ENCODE measurements around the gene SLC16A2. TPM values are rescaled to one million over a fixed set of nuclear protein-coding genes. Genes with fewer than 3 reads are reported as not detected.

Gene SLC16A2
- total RNA-seq, 2 experiments from 2014 or later, result 0.05 TPM; not detected in 1

DNA sequence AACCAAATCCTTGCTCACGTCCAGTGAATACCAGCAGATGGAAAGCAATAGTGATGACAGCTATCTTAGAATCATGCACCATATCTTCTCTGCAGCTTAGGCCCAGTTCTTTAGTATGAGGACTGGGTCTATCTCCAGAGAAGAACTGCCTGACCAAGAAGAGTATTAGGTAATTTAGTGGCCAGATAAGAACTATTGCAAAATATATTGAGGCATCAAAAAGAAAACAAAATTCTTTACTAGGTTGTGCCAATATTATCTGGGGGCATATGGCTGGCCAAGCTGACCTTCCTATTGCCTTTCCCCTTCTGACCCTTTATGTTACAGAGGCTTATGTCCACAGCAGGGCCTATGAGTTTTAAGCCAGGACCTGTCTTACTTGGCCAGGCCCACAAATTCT, 101.9 kb downstream of the SLC16A2 start:
- H3K36me3 Mint-ChIP-seq (ENCODE audit: low read depth), result no peaks in the 10 kb centered on the region
- no peak for DNase-seq
- no peaks in the 10 kb centered on the region for H3K27me3 Mint-ChIP-seq
- no peaks in the 10 kb centered on the region for H3K9me3 Mint-ChIP-seq
- H3K4me1 Mint-ChIP-seq, result no peaks in the 10 kb centered on the region
- ChIA-PET POLR2A (no interaction called here), CTCF (no interaction called here)
- no peak overlapping the region for H3K4me3 Mint-ChIP-seq
- no peak overlapping the region for H3K27ac Mint-ChIP-seq

DNA sequence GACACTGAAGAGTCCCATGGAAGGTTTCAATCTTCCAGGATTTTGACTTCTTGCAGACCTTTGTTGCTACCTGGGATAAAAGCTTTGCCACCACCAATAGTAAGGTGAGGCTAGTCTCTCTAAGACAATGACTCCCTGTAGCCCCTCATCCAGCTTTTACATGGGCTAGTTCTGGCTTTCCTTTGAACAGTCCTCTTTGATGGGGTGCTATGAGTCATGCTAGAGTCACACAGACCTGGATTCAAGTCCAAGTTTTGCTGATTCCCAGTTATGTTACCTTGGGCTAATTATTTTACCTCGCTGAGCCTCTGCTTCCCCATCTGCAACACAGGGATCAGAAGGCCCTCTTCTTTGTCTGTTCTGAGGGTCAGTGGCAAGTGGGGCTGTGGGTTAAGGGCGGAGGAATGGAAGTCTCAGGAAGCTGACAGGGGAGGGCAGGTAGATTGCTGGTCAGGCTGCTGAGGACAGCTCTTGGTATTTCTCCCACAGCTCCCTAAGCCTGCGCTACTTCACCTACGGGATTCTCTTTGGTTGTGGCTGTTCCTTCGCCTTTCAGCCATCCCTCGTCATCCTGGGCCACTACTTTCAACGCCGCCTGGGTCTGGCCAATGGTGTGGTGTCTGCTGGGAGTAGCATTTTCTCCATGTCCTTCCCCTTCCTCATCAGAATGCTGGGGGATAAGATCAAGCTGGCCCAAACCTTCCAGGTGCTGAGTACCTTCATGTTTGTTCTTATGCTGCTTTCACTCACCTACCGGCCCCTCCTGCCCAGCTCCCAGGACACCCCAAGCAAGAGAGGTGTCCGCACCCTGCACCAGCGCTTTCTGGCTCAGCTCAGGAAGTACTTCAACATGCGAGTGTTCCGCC, 102.8 kb downstream of the SLC16A2 start:
- no peaks in the 10 kb centered on the region for H3K27me3 Mint-ChIP-seq
- no peak overlapping the region for H3K27ac Mint-ChIP-seq
- H3K36me3 Mint-ChIP-seq (ENCODE audit: low read depth), result no peaks in the 10 kb centered on the region
- no peak for DNase-seq
- ChIA-PET POLR2A (no interaction called here), CTCF (no interaction called here)
- H3K9me3 Mint-ChIP-seq, result no peaks in the 10 kb centered on the region
- H3K4me3 Mint-ChIP-seq, result no peak overlapping the region
- no peaks in the 10 kb centered on the region for H3K4me1 Mint-ChIP-seq

DNA sequence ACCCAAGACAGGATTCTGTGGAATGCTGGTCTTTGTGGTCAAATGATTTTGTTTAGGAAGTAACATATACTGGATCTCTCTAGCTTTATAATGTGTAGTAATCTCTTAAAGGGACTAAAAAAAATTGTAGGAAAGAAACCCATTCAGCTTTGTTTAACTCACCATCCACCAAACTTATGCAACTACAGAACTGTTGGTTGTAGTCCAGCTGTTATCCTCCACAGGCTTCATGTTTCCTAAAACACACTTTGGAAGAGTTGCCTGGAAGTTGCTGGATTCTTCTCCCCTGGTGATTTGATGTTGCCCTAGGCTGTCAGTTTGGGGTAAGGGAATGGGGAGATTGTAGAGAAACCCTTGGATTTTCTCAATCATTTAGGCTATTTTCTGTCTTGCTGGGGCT, 103.8 kb downstream of the SLC16A2 start:
- Mint-ChIP-seq H3K27ac (no peak overlapping the region), H3K27me3 (no peaks in the 10 kb centered on the region), H3K4me1 (no peaks in the 10 kb centered on the region), H3K9me3 (no peaks in the 10 kb centered on the region), H3K36me3 (ENCODE audit: low read depth) (no peaks in the 10 kb centered on the region), H3K4me3 (no peak overlapping the region)
- POLR2A ChIA-PET, result no interaction called here
- CTCF ChIA-PET, result no interaction called here
- DNase-seq, result no peak

DNA sequence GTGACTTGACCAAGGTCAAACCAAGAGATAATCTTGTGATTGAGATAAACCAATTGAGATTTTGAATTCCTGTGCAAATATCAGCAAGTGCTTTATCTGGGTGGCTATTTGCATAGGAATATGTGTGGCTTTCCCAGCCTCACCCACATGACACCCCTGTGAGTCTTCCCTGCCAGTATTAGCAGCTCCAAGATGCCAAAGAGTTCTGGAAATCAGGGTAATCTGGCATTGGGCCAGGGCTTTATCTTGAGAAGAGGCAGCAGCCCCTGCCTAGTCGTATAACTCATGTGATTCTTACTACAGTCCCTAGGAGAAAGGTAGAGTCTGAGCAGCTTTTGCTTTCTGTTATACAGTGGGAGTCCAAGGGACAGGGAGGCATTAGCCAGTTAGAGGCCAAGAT, 105.5 kb downstream of the SLC16A2 start:
- Mint-ChIP-seq H3K36me3 (ENCODE audit: low read depth) (no peaks in the 10 kb centered on the region), H3K27ac (no peak overlapping the region), H3K27me3 (no peaks in the 10 kb centered on the region), H3K4me3 (no peak overlapping the region), H3K9me3 (no peaks in the 10 kb centered on the region), H3K4me1 (no peaks in the 10 kb centered on the region)
- no peak for DNase-seq
- ChIA-PET POLR2A (no interaction called here), CTCF (no interaction called here)

DNA sequence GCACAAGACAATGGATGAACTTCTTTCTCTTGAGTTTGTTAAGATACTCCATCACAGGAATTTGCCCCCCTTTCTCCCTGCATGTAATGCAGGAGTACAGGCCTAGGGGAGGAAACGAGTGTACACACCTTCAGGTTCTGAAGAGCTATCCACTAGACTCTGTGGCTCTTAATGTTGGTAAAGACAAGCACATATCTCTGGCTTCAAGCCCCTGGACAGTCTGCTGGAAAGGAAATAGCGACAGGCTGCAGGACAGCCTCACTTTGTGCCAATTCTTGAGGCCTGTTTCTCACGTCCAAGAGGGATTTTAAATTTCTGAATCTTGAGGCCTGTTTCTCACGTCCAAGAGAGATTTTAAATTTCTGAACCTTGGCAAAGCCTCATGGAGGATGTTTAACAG, 106.1 kb downstream of the SLC16A2 start:
- DNase-seq, result no peak
- H3K9me3 Mint-ChIP-seq, result no peaks in the 10 kb centered on the region
- POLR2A ChIA-PET, result no interaction called here
- CTCF ChIA-PET, result no interaction called here
- no peaks in the 10 kb centered on the region for H3K36me3 Mint-ChIP-seq (ENCODE audit: low read depth)
- H3K4me1 Mint-ChIP-seq, result no peaks in the 10 kb centered on the region
- H3K27me3 Mint-ChIP-seq, result no peaks in the 10 kb centered on the region
- H3K4me3 Mint-ChIP-seq, result no peak overlapping the region
- H3K27ac Mint-ChIP-seq, result no peak overlapping the region

DNA sequence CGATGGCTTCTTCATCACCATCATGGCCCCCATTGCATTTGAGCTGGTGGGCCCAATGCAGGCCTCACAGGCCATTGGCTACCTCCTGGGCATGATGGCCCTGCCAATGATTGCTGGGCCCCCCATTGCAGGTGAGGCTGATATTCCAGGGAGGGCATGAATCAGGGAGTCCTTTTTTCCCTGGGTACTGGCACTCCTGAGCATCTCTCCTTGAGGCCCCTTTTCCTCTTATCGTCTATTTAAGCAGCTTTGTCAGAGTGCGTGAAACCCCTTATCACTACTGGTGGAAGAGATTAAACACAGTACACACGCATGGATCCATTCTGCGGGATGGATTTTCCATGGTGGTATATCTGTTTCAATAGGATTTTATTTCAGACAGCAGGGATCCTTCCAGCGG, 108.0 kb downstream of the SLC16A2 start:
- no peak overlapping the region for H3K4me3 Mint-ChIP-seq
- no peak overlapping the region for H3K27ac Mint-ChIP-seq
- POLR2A ChIA-PET, result no interaction called here
- H3K36me3 Mint-ChIP-seq (ENCODE audit: low read depth), result no peaks in the 10 kb centered on the region
- CTCF ChIA-PET, result no interaction called here
- H3K27me3 Mint-ChIP-seq, result no peaks in the 10 kb centered on the region
- H3K9me3 Mint-ChIP-seq, result no peaks in the 10 kb centered on the region
- no peak for DNase-seq
- H3K4me1 Mint-ChIP-seq, result peaks cover 5% of the 10 kb centered on the region

DNA sequence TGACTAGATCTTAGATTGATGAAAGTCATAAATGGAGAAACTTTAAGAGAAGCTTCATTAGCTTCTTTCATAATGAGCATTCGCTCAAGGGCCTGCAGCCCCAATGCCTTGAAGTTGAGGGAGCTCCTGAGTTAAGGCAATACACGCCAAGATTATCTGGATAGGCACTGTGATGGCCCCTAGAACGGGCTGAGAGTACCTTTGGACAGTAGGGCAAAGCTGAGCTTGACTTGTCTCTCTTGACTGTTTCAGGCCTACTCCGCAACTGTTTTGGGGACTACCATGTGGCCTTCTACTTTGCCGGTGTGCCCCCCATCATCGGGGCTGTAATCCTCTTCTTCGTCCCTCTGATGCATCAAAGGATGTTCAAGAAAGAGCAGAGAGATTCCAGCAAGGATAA, 109.8 kb downstream of the SLC16A2 start:
- ChIA-PET CTCF (no interaction called here), POLR2A (no interaction called here)
- Mint-ChIP-seq H3K4me3 (no peak overlapping the region), H3K27ac (no peak overlapping the region), H3K27me3 (no peaks in the 10 kb centered on the region), H3K4me1 (peaks cover 20% of the 10 kb centered on the region), H3K9me3 (no peaks in the 10 kb centered on the region), H3K36me3 (ENCODE audit: low read depth) (no peaks in the 10 kb centered on the region)
- DNase-seq, result no peak

DNA sequence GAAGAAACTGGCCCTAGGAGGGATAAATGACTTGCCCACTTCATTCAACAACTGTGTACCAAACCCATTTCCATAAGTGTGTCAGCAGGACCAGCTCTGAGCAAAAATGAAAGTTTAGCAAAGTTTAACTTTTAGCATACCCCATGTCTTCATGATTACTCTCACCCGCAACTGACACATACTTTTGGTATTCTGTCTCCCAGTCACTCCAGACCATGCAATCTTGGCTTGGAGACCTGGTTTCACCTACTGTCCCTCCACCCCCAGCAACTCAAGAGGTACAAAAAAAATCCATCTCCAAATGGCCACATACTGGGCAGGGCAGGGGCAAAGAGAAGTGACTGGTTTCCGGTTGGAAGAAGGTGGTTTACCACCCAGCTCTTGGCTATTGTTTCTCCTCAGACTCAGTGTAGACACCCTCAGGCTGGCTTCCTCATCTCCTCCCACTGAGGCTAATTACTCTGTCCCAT, 113.3 kb downstream of the SLC16A2 start:
- Mint-ChIP-seq H3K9me3 (no peaks in the 10 kb centered on the region), H3K4me1 (peaks cover 34% of the 10 kb centered on the region), H3K36me3 (ENCODE audit: low read depth) (no peaks in the 10 kb centered on the region), H3K27ac (peak overlapping the region; percentile 80), H3K4me3 (peak overlapping the region; percentile 11), H3K27me3 (no peaks in the 10 kb centered on the region)
- POLR2A ChIA-PET, result interaction anchor here (1.0 kb wide), 1 partner anchor 242 kb away, joined by 3 read pairs; no protein-coding TSS in a partner anchor
- CTCF ChIA-PET, result no interaction called here
- DNase-seq, result peak; percentile 28

DNA sequence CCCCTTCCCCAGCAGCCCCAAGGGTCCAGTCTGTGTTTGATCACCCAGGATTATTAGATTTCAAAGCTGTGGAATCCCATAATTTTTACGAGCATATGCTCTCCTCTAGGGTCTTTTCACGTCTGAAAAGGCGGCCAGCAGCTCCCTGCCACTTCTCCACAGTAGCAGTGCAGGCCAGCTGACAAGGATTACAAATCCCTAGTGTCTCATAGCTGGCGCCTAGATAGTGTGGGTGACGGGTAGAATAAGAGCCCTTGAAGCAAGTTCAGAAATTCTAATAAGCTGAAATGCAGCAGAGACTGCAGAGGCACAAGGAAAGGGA, 113.8 kb downstream of the SLC16A2 start:
- H3K4me3 Mint-ChIP-seq, result peak overlapping the region; percentile 64
- H3K27me3 Mint-ChIP-seq, result no peaks in the 10 kb centered on the region
- H3K9me3 Mint-ChIP-seq, result no peaks in the 10 kb centered on the region
- no peaks in the 10 kb centered on the region for H3K36me3 Mint-ChIP-seq (ENCODE audit: low read depth)
- peak overlapping the region; percentile 80 for H3K27ac Mint-ChIP-seq
- ChIA-PET POLR2A (interaction anchor here (1.0 kb wide), 1 partner anchor 242 kb away, joined by 3 read pairs; no protein-coding TSS in a partner anchor), CTCF (no interaction called here)
- H3K4me1 Mint-ChIP-seq, result peaks cover 35% of the 10 kb centered on the region
- DNase-seq, result no peak

DNA sequence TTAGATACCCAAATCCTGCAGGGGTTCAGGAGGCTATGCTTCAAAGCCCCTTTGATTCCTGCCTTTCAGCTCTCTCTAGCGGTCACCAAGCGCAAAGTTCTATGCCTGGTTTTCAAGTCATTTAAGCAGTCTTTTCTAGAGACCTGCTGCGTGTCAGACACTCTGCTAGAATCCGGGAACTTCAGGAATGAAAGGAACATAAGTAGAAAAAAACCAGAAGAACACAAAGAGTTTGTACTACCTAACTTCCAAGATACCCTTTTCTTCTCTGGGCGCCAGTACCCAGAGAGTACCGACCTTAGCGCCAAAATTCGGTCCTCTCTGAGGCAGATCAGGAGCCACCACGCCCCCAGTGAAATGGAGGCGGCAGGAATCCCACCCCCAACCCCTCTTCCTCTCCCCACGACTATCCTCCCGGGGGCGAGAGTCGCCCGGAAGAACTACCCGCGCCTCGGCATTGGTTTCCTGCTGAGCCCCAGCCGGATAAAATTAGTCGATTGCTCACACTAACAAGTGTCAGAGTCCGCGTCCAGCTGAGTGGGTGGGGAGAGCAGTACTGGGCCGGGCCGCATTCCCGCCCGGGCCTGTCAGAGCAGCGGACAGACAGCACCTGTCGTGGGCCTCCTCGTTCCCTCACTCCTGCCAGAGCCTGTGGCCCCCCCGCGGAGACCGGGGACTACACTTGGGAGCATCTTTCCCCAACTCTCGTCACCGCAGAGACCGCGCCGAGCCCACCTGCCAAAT, 114.3 kb downstream of the SLC16A2 start:
- H3K4me1 Mint-ChIP-seq, result peaks cover 36% of the 10 kb centered on the region
- H3K4me3 Mint-ChIP-seq, result peak overlapping the region; percentile 64
- H3K27me3 Mint-ChIP-seq, result no peaks in the 10 kb centered on the region
- POLR2A ChIA-PET, result interaction anchor here (1.5 kb wide), 1 partner anchor 10 kb away, joined by 6 read pairs; no protein-coding TSS in a partner anchor
- H3K9me3 Mint-ChIP-seq, result no peaks in the 10 kb centered on the region
- CTCF ChIA-PET, result no interaction called here
- DNase-seq, result peak; percentile 42
- peak overlapping the region; percentile 80 for H3K27ac Mint-ChIP-seq
- H3K36me3 Mint-ChIP-seq (ENCODE audit: low read depth), result no peaks in the 10 kb centered on the region

DNA sequence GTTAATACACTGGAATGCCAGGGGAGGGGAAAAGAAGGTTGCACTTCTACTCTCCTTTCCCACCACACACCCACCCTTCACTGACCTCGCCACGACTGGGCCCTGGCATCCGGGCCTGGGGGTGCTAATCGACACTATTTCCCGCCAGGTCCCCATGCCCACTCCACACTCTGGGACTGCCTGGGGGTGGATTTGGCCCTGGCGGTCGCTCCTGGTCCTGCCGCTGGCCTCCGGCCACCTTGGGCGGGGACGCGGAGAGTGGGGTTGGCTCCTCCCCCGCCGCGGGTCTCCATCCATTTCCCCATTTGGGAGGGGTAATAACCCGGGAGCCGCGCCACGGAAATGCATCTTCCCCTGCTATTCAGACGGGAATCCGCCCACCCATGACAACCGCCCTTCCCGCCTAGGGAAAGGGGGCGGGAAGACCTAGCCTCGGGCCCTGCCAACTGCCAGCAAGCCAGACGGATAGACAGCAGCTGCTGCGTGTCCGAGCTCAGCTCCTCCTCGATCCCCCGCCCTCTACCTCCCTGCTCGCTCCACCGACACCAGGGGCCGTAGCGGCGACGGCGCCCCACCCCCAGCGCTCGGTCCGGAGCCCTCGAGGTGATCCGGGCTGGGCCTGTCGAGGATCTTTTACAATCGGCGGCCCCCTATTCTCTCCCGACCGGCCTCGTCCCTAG, 115.0 kb downstream of the SLC16A2 start:
- POLR2A ChIA-PET, result interaction anchor here (1.5 kb wide), 1 partner anchor 10 kb away, joined by 6 read pairs; no protein-coding TSS in a partner anchor
- peak overlapping the region; percentile 80 for H3K27ac Mint-ChIP-seq
- peak overlapping the region; percentile 64 for H3K4me3 Mint-ChIP-seq
- CTCF ChIA-PET, result no interaction called here
- H3K36me3 Mint-ChIP-seq (ENCODE audit: low read depth), result no peaks in the 10 kb centered on the region
- H3K9me3 Mint-ChIP-seq, result no peaks in the 10 kb centered on the region
- DNase-seq, result peak; percentile 37
- H3K4me1 Mint-ChIP-seq, result peaks cover 38% of the 10 kb centered on the region
- no peaks in the 10 kb centered on the region for H3K27me3 Mint-ChIP-seq

DNA sequence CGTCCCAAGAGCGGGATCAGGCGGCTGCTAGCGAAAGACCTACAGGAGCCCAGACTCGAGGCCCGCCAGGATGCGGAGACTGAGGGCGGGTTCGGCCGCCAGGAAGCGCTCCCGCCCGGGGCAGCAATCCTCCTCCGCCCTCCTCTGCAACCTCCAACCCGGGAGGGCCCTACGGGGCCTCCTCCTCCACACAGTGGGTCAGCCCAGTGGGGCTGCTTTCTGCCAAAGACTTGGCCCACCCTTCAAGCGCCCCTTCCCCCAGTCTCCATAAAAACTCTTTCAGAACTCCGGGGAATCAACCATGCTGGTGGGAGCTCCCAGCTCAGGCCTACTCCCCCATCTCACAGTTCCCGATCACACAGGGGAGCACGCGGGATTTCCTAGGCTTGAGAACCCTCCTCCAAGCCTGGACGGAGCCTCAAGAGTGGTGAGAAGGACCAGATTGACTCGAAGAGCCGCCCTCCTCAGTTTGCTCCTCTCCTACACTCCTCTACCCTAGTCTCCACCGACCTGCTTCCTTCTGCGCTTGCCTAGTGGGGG, 115.6 kb downstream of the SLC16A2 start:
- Mint-ChIP-seq H3K27ac (peak overlapping the region; percentile 80), H3K27me3 (no peaks in the 10 kb centered on the region), H3K4me1 (peaks cover 38% of the 10 kb centered on the region), H3K9me3 (no peaks in the 10 kb centered on the region), H3K4me3 (peak overlapping the region; percentile 64), H3K36me3 (ENCODE audit: low read depth) (no peaks in the 10 kb centered on the region)
- POLR2A ChIA-PET, result interaction anchor here (1.5 kb wide), 1 partner anchor 9 kb away, joined by 6 read pairs; no protein-coding TSS in a partner anchor
- CTCF ChIA-PET, result no interaction called here
- no peak for DNase-seq

DNA sequence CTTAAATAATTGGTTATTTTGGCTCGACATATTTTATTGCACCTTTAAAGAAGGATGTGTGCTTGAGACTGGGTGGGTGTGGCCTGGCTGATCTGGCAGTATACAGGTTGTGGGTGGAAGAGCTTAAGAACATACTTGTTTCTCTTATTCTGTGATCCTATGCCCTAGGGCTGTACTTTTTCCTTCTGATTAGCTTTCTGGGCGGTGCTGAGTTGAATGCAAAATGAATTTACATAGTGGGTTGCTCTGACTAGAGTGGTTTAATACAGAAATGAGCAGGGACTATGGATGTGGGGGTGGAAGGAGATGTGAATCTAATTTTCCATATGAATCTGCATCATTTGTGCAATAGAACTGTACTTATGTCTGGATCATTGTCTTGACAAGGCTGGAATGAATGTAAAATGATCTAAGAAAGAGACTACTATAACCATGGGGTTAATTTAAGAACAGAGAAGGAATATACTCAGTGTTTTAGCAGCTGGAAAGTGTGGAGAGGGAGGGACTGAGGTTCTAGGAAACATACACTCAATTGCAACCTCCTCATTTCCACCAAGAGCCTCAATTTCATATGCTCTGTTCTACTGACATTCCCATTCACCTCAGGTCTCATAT, 119.4 kb downstream of the SLC16A2 start:
- CTCF ChIA-PET, result no interaction called here
- POLR2A ChIA-PET, result no interaction called here
- no peak overlapping the region for H3K4me3 Mint-ChIP-seq
- H3K27ac Mint-ChIP-seq, result no peak overlapping the region
- H3K27me3 Mint-ChIP-seq, result no peaks in the 10 kb centered on the region
- no peak for DNase-seq
- no peaks in the 10 kb centered on the region for H3K36me3 Mint-ChIP-seq (ENCODE audit: low read depth)
- no peaks in the 10 kb centered on the region for H3K9me3 Mint-ChIP-seq
- peaks cover 18% of the 10 kb centered on the region for H3K4me1 Mint-ChIP-seq
